Activated CD4-positive, alpha-beta T cell treated with anti-CD3 and anti-CD28 coated beads, Interleukin-2, amount 50 U/mL, for 24 hours (primary cell): ENCODE measurements around the gene OTOL1.
"Not testable (repeated sequence)": the region's sequence is repeated elsewhere in the genome, so short reads cannot be mapped to it uniquely, and the experiment has no call there.

ENCODE experiments used
- DNase-seq, 2 donors: peaks; one replicate each; pipeline ENCODE4 v3.0.0-alpha.2; 2020; ENCODE audit warnings: low read depth in 1 of 2, low spot score in 1 of 2

The OTOL1 gene

GRCh38 chr3:161496508-161496907, at the start of gene OTOL1:
Gene OTOL1 (plus strand): TSS chr3:161496808. CDS start chr3:161496808, 0 bp downstream.
- no peak for DNase-seq

GRCh38 chr3:161449785-161450184, 46.8 kb upstream of the OTOL1 start:
- DNase-seq: no peak

GRCh38 chr3:161452179-161452578, 44.4 kb upstream of the OTOL1 start:
- DNase-seq: no peak

DNA sequence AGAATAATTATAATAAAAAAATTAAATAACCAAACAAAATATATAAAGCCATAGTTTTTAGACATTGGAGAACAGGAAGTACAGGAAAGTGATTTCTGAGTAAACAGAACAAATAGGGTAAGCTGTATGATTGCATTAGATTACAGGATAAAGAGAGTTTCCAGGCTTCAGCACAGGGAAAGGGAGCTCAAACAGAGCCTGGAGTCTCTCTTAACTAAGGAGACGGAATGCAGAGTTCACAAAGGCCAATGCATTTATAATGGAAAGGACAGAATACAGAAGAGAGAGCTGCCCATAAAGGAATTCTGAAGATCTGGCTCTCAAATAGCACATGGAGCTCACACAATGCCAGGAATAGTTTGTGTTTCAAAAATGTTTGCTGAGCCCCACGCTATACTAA, 42.0 kb upstream of the OTOL1 start:
- DNase-seq: no peak

GRCh38 chr3:161455962-161456361, 40.6 kb upstream of the OTOL1 start:
- no peak for DNase-seq

DNA sequence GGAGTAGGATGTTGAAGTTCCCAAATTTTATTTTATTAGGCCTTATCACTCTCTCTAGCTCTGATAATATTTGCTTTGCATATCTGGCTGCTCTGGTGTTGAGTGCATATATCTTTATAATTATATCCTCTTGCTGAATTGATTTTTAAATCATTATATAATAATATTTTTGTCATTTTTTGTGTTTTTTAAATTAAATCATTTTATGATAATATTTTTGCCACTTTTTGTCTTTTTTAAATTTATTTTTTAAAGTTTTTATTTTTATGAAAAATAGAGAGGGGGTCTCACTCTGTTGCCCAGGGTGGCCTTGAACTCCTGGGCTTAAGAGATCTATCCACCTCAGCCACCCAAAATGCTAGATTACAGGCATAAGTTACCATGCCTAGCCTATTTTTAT, 34.5 kb upstream of the OTOL1 start:
- DNase-seq: no peak

DNA sequence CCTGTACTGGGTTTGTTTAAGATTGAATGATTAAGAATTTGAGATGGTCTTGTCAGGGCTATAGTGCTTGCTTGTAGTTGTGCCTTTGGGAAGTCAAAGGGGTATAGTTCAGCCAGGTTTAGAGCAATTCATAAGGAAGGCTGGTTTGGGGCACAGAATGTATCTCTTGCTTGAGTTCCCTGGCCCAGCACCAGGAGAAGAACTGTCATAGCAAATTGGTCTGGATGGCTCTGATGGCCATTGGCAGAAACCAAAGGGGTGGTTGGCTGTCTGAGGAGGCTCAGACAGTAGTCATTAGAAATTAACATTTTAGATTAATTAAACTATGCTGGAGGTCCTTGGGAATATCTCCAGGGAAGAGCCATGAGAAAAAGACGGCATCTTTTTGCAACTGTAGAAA, 25.4 kb upstream of the OTOL1 start:
- DNase-seq: no peak

DNA sequence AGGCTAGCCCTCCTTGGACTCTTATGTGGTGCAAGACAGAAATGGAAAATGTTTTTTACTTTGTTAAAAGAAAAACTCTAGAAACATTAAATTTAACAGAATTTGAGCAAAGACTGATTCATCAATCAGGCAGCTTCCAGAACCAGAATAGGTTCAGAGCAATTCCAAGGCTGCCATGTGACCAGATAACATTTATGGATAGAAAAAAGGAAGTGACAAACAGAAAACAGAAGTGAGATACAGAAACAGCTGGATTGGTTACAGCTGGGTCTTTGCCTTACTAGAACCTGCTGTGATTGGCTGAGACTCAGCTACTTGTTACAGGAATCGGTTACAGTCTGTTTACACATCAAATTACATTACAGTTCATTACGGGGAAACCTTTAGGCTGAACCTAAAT, 22.5 kb upstream of the OTOL1 start:
- DNase-seq: no peak

GRCh38 chr3:161474741-161475140, 21.9 kb upstream of the OTOL1 start:
- DNase-seq: no peak

- DNase-seq: no peak
Observed at GRCh38 chr3:161475206-161475605, 21.4 kb upstream of the OTOL1 start.

DNA sequence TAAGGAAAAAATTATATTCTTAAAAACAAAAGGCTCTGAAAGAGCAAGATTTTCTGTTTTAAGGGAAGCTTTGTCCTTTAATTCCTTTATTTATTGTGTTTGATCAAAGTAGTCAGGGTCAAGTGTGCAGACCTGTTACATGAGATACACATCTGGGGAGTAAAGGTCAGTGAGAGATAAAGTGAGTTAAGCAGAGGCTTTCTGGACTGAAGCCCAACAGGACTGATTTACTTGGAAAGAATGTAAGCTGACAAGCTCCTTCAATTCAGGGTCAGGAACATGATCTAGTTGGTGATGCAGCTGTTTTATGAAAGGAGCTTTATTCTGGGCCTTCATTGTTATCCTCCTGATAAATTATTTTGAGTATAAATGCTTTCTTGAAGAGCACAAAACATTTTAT, 20.7 kb upstream of the OTOL1 start:
- DNase-seq: no peak

- no peak for DNase-seq
Observed at GRCh38 chr3:161484226-161484625, 12.4 kb upstream of the OTOL1 start.

GRCh38 chr3:161488284-161488683, 8.3 kb upstream of the OTOL1 start:
- not testable (repeated sequence) for DNase-seq

- no peak for DNase-seq
Observed at GRCh38 chr3:161489395-161489794, 7.2 kb upstream of the OTOL1 start.

DNA sequence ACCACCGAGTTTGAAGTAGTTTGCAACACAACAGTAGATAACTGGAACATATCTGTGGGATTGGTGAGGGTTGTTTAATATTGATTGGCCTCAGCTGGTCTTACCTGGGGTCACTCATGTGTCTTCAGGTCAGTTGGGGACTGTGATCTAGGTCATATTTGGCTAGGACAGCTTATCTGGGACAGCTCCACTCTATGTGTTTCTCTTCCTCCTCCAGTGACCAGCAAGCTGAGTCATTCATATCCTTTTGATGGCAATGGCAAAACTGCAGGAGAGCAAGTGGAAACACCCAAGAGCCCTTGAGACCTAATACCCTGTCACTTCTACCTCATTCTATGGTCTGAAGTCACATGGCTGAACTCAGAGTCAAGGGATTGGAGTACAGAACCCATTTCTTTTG, 5.8 kb upstream of the OTOL1 start:
- not testable (repeated sequence) for DNase-seq

- DNase-seq: no peak
Observed at GRCh38 chr3:161498259-161498921, 1.8 kb downstream of the OTOL1 start.

GRCh38 chr3:161500068-161500796, 3.6 kb downstream of the OTOL1 start:
- DNase-seq: no peak

GRCh38 chr3:161503271-161503670, 6.7 kb downstream of the OTOL1 start:
- DNase-seq: no peak

GRCh38 chr3:161508852-161509477, 12.4 kb downstream of the OTOL1 start:
- no peak for DNase-seq

- DNase-seq: no peak
Observed at GRCh38 chr3:161510510-161511260, 14.1 kb downstream of the OTOL1 start.

DNA sequence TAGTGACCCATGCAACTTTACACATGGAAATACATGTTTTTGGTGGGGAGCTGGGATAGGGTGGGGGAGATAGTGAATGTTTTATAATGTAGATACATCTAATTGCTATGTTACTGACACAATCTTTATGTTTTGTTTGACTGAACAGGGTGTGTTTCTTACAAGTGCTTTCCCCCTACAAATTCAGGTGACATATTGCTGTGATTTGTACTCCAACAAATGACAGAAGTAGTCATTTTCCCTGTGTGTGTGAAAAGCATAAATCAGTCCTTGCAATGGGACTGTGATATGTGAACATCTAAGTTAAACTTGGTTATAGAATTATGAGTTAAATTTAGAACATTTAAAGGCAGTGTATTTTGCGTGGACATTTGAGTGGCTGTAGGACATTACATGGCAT, 27.3 kb downstream of the OTOL1 start:
- DNase-seq: no peak

DNA sequence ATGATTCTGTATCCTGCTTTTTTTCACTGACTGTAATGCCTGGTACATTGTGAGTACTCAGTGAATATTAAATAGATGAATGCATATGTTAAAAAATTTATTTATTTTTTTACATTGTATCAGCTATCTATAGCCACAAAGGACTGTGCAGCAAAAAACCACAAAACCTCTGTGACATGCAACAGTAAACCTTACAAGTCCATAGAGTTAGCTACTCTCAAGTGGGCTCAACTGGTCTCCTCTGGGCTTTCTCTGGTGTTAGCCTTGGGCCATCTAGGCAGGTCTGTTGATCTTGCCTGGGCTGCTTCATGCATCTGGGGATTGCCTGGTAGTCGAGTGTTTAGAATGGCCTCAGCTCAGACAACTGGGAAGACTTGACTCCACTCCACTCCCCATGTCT, 35.3 kb downstream of the OTOL1 start:
- no peak for DNase-seq
